Coronary artery (tissue), 2 donors: ENCODE results near the gene CDH4.

ENCODE experiments used
- DNase-seq: peaks from one replicate; pipeline ENCODE4 v3.0.0-alpha.2; 2017; ENCODE audit warnings: low spot score
- H3K27ac ChIP-seq, 2 donors: fragments of 200-600 bp; sonication (generic); one replicate each; pipeline ENCODE4 v1.5.1; 2016 to 2019
- H3K4me3 ChIP-seq: fragments of 200-600 bp; sonication (generic); 2 replicates; pipeline ENCODE4 v1.5.1; 2016; ENCODE audit warnings: mild to moderate bottlenecking, moderate library complexity
- CTCF ChIP-seq: fragments of 200-600 bp; sonication (generic); IDR thresholded peaks from one replicate; pipeline ENCODE4 v1.5.1; 2019; ENCODE audit warnings: antibody characterized with exemption

CDH4 gene

DNA sequence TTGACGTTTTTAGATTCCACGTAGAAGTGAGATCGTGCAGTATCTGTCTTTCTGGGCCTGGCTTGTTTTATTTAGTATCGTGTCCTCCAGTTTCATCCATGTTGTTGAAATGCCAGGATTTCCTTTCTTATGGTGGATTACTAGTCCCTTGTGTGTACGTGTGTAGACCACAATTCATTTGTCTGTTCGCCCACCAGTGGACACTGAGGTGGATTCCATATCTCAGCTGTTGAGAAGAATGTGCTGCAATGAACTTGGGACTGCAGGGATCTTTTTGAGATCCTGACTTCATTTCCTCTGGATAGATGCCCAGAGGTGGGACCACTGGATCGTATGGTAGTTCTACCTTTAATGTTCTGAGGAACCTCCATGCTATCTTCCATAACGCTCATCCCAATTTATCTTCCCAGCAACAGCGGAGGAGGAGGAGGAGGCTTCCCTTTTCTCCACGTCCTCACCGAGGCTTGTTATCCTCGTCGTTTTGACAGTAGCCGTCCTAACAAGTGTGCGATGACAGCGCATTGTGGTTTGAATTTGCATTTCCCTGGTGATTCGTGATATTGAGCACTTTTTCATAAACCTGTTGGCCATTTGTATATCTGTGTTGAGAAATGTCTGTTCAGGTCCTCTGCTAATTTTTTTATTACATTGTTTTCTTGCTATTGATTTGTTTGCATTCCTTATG is 62.4 kb downstream of the CDH4 start:
- no peak for DNase-seq

GRCh38 chr20:61315319-61315718 is 63.3 kb downstream of the CDH4 start:
- no peak overlapping the region for H3K27ac ChIP-seq
- no peak for TF ChIP-seq CTCF
- no peak for DNase-seq
- no peak overlapping the region for H3K4me3 ChIP-seq

More for the DNA sequence above, 62.4 kb downstream of the CDH4 start:
- no peak overlapping the region for H3K4me3 ChIP-seq
- no peak overlapping the region for H3K27ac ChIP-seq
- TF ChIP-seq CTCF = no peak

DNA sequence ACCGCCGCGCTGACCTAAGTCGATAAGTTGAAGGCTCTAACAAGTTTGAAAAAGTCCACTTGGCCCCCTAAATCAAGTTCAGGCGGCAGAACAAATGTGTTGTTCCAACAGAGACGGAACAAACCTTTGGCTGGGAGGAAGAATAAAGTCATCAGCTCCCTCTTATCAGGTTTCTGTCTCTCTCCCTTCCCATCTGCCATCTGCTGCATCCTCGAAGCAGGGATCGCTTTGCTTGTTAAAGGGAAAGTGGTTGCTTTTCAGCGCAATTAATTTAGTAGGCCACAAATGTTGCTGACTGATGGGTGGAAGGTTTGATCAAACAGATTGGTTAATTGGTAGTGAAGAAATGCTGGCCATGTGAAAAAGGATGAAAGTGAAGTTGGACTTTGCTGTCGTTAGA is 64.3 kb downstream of the CDH4 start:
- Histone ChIP-seq H3K4me3 (no peak overlapping the region), H3K27ac (no peak overlapping the region)
- no peak for TF ChIP-seq CTCF
- DNase-seq = no peak

DNA sequence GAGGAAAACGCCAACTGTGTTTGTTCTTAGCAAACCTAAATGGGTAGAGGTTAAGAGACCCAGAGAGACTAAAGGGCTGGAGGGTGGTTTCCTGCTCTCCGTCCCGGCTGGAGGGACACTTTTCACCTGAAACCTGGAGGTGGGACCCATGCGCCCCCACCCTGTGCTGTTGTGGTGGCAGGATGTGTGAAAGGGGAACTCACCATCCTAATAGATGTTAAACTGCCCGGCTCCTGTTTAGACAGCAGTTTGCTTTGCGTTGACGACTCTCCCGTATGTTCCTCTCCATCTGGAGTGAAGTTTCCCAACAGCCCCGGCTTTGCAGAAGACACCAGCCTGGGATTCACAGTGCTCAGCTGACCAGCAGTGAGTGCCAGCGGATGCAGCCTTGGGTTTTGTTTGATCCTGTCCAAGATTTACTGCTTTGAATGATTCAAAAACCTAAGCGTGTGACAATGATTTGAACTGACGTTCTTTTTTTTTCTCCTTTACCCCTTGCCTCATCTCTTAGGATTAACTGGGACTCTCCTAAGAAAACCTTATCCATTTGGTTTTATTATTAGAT is 66.0 kb downstream of the CDH4 start:
- no peak for DNase-seq
- no peak for TF ChIP-seq CTCF
- H3K27ac ChIP-seq = no peak overlapping the region
- H3K4me3 ChIP-seq = no peak overlapping the region

- no peak for DNase-seq
Measured at GRCh38 chr20:61320691-61321425, 68.8 kb downstream of the CDH4 start.

GRCh38 chr20:61321481-61321880 is 69.4 kb downstream of the CDH4 start:
- Histone ChIP-seq H3K27ac (no peak overlapping the region), H3K4me3 (no peak overlapping the region)
- DNase-seq = no peak
- TF ChIP-seq CTCF = no peak

More at GRCh38 chr20:61320691-61321425, 68.8 kb downstream of the CDH4 start:
- no peak overlapping the region for H3K4me3 ChIP-seq
- TF ChIP-seq CTCF = no peak
- H3K27ac ChIP-seq = no peak overlapping the region
